ENCODE measurements around the gene CDC26. TPM values are rescaled to one million over a fixed set of nuclear protein-coding genes. Genes with fewer than 3 reads are reported as not detected.

Gene CDC26
- total RNA-seq, 1 experiment from 2014 or later, result 22.0 TPM

DNA sequence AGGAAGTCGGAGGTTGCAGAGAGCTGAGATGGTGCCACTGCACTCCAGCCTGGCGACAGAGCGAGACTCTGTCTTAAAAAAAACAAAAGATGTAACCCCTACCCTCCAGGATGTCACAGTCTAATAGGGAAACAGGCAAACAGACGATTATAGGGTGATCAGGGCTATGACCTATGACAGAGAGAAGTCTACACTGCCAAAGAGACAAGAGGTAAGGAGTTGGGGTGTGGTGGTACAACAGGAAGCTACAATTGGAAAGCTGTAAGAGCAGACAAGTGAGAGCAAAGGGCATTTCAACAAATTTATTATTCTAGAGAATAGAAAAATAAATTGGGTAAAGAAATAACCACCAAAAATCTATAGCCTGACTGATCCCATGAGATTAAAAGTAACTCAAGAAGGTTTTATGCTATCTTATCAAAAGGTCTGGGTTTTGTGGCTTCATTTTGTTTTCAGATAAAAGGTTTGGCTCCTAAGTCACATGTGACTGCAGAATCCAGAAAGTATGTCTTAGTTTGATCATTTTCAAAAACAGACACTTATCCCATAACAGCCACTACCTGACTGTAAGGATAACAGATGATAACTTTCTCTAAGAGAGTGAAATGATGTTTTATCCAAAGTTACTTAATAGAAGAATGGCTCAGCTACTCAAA is 7.3 kb downstream of the CDC26 start:
- Histone ChIP-seq H3K4me3 (replicated peaks in 1 of 2; ENCODE audit: low read depth in 1 of 2, low read length in 2 of 2) (no peak overlapping the region), H3K4me1 (ENCODE audit: control insufficient read depth in 1 of 2, insufficient read depth in 2 of 2, low read length in 2 of 2) (no peaks in the 10 kb centered on the region), H3K36me3 (ENCODE audit: control insufficient read depth in 1 of 2, insufficient read depth in 2 of 2, low read length in 2 of 2) (peaks cover 21 to 22% of the 10 kb centered on the region in 2 experiments; a peak in 3 of 4 replicates), H2AFZ (ENCODE audit: low read depth, low read length, poor library complexity, severe bottlenecking) (no peak overlapping the region), H3K27ac (ENCODE audit: low read depth, low read length) (no peak overlapping the region), H3K9me2 (ENCODE audit: insufficient read depth) (no peaks in the 10 kb centered on the region), H4K20me1 (ENCODE audit: insufficient read depth) (no peaks in the 10 kb centered on the region), H3K4me2 (ENCODE audit: low read length) (no peak overlapping the region), H3K9me3 (ENCODE audit: control insufficient read depth in 1 of 2, insufficient read depth in 1 of 2, low read depth in 1 of 2, low read length in 2 of 2) (no peaks in the 10 kb centered on the region), H3K27me3 (ENCODE audit: insufficient read depth, low read length) (no peaks in the 10 kb centered on the region), H3K79me2 (ENCODE audit: insufficient read depth, low read length) (no peaks in the 10 kb centered on the region), H3K9ac (ENCODE audit: low read length) (no peak overlapping the region)
- no peak for DNase-seq (ENCODE audit: low read depth, low spot score)
- POLR2A ChIA-PET, result no interaction called here
- no TSS peak for BruUV-seq (replicated peaks)
- intact Hi-C loops (cut with micrococcal nuclease), result no loop called here
- TF ChIP-seq RAD21 (IDR thresholded peaks at IDR 0.05; ENCODE audit: low read depth) (no peak), ZNF274 (IDR thresholded peaks at IDR 0.05; ENCODE audit: low read depth, low read length) (no peak), ELF1 (IDR thresholded peaks at IDR 0.05; ENCODE audit: borderline replicate concordance, low read depth) (no peak), SP1 (IDR thresholded peaks at IDR 0.05; ENCODE audit: low read depth) (no peak), SIN3A (IDR thresholded peaks at IDR 0.05; ENCODE audit: low read depth) (no peak), POLR2A (IDR thresholded peaks at IDR 0.05; ENCODE audit: borderline replicate concordance, extremely low read depth, insufficient read depth, insufficient read length) (no peak), ZFX (IDR thresholded peaks at IDR 0.05) (no peak), SRF (IDR thresholded peaks at IDR 0.05; ENCODE audit: low read depth) (no peak), CEBPB (IDR thresholded peaks at IDR 0.05; ENCODE audit: low read depth) (no peak), FOSL1 (IDR thresholded peaks at IDR 0.05; ENCODE audit: low read depth) (no peak), YY1 (IDR thresholded peaks at IDR 0.05; ENCODE audit: extremely low read depth, insufficient replicate concordance, low read depth, low read length) (no peak), EZH2 (IDR thresholded peaks at IDR 0.05) (no peak), POLR2AphosphoS5 (IDR thresholded peaks at IDR 0.05; ENCODE audit: low read depth, low read length) (no peak)
- TF ChIP-seq, protein P1, sequence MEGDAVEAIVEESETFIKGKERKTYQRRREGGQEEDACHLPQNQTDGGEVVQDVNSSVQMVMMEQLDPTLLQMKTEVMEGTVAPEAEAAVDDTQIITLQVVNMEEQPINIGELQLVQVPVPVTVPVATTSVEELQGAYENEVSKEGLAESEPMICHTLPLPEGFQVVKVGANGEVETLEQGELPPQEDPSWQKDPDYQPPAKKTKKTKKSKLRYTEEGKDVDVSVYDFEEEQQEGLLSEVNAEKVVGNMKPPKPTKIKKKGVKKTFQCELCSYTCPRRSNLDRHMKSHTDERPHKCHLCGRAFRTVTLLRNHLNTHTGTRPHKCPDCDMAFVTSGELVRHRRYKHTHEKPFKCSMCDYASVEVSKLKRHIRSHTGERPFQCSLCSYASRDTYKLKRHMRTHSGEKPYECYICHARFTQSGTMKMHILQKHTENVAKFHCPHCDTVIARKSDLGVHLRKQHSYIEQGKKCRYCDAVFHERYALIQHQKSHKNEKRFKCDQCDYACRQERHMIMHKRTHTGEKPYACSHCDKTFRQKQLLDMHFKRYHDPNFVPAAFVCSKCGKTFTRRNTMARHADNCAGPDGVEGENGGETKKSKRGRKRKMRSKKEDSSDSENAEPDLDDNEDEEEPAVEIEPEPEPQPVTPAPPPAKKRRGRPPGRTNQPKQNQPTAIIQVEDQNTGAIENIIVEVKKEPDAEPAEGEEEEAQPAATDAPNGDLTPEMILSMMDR (IDR thresholded peaks at IDR 0.05 in 2 of 3, conservative IDR thresholded peaks at IDR 0.05 in 1 of 3; ENCODE audit: borderline replicate concordance in 1 of 3, insufficient read depth in 1 of 3, low read depth in 2 of 3, low read length in 2 of 3), result no peak
- TF ChIP-seq, protein P2, sequence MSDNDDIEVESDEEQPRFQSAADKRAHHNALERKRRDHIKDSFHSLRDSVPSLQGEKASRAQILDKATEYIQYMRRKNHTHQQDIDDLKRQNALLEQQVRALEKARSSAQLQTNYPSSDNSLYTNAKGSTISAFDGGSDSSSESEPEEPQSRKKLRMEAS (IDR thresholded peaks at IDR 0.05), result no peak
- TF ChIP-seq, protein P3, sequence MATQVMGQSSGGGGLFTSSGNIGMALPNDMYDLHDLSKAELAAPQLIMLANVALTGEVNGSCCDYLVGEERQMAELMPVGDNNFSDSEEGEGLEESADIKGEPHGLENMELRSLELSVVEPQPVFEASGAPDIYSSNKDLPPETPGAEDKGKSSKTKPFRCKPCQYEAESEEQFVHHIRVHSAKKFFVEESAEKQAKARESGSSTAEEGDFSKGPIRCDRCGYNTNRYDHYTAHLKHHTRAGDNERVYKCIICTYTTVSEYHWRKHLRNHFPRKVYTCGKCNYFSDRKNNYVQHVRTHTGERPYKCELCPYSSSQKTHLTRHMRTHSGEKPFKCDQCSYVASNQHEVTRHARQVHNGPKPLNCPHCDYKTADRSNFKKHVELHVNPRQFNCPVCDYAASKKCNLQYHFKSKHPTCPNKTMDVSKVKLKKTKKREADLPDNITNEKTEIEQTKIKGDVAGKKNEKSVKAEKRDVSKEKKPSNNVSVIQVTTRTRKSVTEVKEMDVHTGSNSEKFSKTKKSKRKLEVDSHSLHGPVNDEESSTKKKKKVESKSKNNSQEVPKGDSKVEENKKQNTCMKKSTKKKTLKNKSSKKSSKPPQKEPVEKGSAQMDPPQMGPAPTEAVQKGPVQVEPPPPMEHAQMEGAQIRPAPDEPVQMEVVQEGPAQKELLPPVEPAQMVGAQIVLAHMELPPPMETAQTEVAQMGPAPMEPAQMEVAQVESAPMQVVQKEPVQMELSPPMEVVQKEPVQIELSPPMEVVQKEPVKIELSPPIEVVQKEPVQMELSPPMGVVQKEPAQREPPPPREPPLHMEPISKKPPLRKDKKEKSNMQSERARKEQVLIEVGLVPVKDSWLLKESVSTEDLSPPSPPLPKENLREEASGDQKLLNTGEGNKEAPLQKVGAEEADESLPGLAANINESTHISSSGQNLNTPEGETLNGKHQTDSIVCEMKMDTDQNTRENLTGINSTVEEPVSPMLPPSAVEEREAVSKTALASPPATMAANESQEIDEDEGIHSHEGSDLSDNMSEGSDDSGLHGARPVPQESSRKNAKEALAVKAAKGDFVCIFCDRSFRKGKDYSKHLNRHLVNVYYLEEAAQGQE (IDR thresholded peaks at IDR 0.05; ENCODE audit: low read depth), result no peak
- RAD21 ChIA-PET (ENCODE audit: low non-redundant PET in 1 of 2, low total read pairs in 2 of 2, uncharacterized antibody in 2 of 2, unreplicated experiment in 2 of 2), result no interaction called here
- CTCF ChIA-PET, result no interaction called here
- no peak for ATAC-seq
